Measurements from ENCODE around the gene SAXO1. TPM values are rescaled to one million over a fixed set of nuclear protein-coding genes. Genes with fewer than 3 reads are reported as not detected.

The SAXO1 gene, protein sequence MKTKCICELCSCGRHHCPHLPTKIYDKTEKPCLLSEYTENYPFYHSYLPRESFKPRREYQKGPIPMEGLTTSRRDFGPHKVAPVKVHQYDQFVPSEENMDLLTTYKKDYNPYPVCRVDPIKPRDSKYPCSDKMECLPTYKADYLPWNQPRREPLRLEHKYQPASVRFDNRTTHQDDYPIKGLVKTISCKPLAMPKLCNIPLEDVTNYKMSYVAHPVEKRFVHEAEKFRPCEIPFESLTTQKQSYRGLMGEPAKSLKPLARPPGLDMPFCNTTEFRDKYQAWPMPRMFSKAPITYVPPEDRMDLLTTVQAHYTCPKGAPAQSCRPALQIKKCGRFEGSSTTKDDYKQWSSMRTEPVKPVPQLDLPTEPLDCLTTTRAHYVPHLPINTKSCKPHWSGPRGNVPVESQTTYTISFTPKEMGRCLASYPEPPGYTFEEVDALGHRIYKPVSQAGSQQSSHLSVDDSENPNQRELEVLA
- polyA plus RNA-seq, result not detected in 2 replicates
- 0.24 TPM in 1 of 2 replicates, not detected in the other for polyA minus RNA-seq

DNA sequence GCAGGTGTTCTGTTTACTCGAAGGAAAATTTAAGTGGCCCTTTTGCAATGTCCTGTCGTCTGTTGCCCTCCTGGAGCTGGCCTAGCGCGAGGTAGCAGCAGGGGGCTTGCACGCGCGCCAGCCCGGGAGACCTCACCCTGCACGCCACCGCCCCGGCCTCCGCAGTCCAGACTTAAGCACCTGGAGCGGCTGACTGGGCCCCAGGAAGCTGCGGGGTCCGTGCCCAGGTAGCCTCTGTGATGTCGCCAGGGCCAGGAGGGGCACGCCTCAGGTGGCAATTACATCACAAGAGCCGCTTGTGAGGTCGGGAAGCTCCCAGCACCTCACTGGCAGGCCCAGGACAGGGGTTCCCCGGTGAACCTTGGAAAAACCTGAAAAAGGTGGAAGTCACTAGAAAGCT is at the start of gene SAXO1:
TSS of gene SAXO1 (minus strand) at position 195 of the 400 bp plus-strand sequence. CDS start 301 bp downstream, outside the sequence.
- H3K79me2 ChIP-seq (replicated peaks; ENCODE audit: insufficient read depth, low read length), result no peaks in the 10 kb centered on the region
- no peak within 1 kb of the TSS for H3K4me3 ChIP-seq (ENCODE audit: low read length)
- H3F3A ChIP-seq (ENCODE audit: insufficient read depth, low read length, poor library complexity, severe bottlenecking), result no peaks in the 10 kb centered on the region
- H2AFZ ChIP-seq (ENCODE audit: low read depth, low read length), result no peak within 1 kb of the TSS
- no peaks in the 10 kb centered on the region for H3K9me3 ChIP-seq (ENCODE audit: low read length)
- no peak within 1 kb of the TSS for H3K4me2 ChIP-seq (ENCODE audit: low read length)
- no peak within 1 kb of the TSS for H3K9ac ChIP-seq (ENCODE audit: low read length)
- no peaks in the 10 kb centered on the region for H3K27me3 ChIP-seq (ENCODE audit: insufficient read depth, low read depth, low read length)
- TF ChIP-seq EZH2 (IDR thresholded peaks at IDR 0.05; ENCODE audit: borderline replicate concordance, insufficient read depth, low read length, poor library complexity, severe bottlenecking), result no peak
- no peak for TF ChIP-seq SMC3 (conservative IDR thresholded peaks at IDR 0.05; ENCODE audit: poor library complexity)
- TF ChIP-seq TAF1 (IDR thresholded peaks at IDR 0.05; ENCODE audit: low read depth), result no peak
- TF ChIP-seq MXI1 (conservative IDR thresholded peaks at IDR 0.05; ENCODE audit: poor library complexity, severe bottlenecking), result no peak
- TF ChIP-seq EP300 (conservative IDR thresholded peaks at IDR 0.05; ENCODE audit: poor library complexity, severe bottlenecking), result no peak
- TF ChIP-seq POLR2AphosphoS5 (IDR thresholded peaks at IDR 0.05), result no peak
- TF ChIP-seq, protein P1, sequence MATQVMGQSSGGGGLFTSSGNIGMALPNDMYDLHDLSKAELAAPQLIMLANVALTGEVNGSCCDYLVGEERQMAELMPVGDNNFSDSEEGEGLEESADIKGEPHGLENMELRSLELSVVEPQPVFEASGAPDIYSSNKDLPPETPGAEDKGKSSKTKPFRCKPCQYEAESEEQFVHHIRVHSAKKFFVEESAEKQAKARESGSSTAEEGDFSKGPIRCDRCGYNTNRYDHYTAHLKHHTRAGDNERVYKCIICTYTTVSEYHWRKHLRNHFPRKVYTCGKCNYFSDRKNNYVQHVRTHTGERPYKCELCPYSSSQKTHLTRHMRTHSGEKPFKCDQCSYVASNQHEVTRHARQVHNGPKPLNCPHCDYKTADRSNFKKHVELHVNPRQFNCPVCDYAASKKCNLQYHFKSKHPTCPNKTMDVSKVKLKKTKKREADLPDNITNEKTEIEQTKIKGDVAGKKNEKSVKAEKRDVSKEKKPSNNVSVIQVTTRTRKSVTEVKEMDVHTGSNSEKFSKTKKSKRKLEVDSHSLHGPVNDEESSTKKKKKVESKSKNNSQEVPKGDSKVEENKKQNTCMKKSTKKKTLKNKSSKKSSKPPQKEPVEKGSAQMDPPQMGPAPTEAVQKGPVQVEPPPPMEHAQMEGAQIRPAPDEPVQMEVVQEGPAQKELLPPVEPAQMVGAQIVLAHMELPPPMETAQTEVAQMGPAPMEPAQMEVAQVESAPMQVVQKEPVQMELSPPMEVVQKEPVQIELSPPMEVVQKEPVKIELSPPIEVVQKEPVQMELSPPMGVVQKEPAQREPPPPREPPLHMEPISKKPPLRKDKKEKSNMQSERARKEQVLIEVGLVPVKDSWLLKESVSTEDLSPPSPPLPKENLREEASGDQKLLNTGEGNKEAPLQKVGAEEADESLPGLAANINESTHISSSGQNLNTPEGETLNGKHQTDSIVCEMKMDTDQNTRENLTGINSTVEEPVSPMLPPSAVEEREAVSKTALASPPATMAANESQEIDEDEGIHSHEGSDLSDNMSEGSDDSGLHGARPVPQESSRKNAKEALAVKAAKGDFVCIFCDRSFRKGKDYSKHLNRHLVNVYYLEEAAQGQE (IDR thresholded peaks at IDR 0.05; ENCODE audit: borderline replicate concordance), result no peak
- no peak for TF ChIP-seq RAD21 (conservative IDR thresholded peaks at IDR 0.05)
- TF ChIP-seq, protein P2, sequence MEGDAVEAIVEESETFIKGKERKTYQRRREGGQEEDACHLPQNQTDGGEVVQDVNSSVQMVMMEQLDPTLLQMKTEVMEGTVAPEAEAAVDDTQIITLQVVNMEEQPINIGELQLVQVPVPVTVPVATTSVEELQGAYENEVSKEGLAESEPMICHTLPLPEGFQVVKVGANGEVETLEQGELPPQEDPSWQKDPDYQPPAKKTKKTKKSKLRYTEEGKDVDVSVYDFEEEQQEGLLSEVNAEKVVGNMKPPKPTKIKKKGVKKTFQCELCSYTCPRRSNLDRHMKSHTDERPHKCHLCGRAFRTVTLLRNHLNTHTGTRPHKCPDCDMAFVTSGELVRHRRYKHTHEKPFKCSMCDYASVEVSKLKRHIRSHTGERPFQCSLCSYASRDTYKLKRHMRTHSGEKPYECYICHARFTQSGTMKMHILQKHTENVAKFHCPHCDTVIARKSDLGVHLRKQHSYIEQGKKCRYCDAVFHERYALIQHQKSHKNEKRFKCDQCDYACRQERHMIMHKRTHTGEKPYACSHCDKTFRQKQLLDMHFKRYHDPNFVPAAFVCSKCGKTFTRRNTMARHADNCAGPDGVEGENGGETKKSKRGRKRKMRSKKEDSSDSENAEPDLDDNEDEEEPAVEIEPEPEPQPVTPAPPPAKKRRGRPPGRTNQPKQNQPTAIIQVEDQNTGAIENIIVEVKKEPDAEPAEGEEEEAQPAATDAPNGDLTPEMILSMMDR (IDR thresholded peaks at IDR 0.05; ENCODE audit: poor library complexity, severe bottlenecking), result no peak
- no peaks in the 10 kb centered on the region for H3K9me2 ChIP-seq (ENCODE audit: insufficient read depth, low read length)
- no peak within 1 kb of the TSS for H3K27ac ChIP-seq (ENCODE audit: low read length)
- no peaks in the 10 kb centered on the region for H3K36me3 ChIP-seq (ENCODE audit: insufficient read depth, low read length)
- H4K20me1 ChIP-seq (ENCODE audit: insufficient read depth), result no peaks in the 10 kb centered on the region

DNA sequence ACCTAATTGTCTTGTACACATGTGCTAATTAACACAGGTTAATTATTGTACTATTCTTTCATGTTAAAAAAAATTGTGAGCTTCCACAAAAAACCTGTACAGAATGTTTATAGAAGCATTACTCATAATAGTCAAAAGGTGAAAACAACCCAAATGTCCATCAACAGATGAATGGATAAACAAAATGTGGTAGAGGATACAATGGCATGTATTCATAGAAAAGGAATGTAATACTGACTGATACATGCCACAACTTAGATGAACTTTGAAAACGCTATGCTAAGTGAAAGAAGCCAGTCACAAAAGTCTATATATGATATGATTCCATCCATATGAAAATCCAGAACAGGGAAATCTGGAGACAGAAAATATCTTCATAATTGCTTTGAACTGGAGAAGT is 41.8 kb upstream of the SAXO1 start:
- Histone ChIP-seq H3K27me3 (ENCODE audit: insufficient read depth, low read depth, low read length) (no peaks in the 10 kb centered on the region), H3K79me2 (replicated peaks; ENCODE audit: insufficient read depth, low read length) (no peaks in the 10 kb centered on the region), H3K9ac (ENCODE audit: low read length) (no peak overlapping the region), H3K4me3 (ENCODE audit: low read length) (no peak overlapping the region), H3K9me3 (ENCODE audit: low read length) (no peaks in the 10 kb centered on the region), H3K4me2 (ENCODE audit: low read length) (no peak overlapping the region), H4K20me1 (ENCODE audit: insufficient read depth) (no peaks in the 10 kb centered on the region), H3K36me3 (ENCODE audit: insufficient read depth, low read length) (peaks cover 9% of the 10 kb centered on the region), H3F3A (ENCODE audit: insufficient read depth, low read length, poor library complexity, severe bottlenecking) (no peaks in the 10 kb centered on the region), H2AFZ (ENCODE audit: low read depth, low read length) (no peak overlapping the region), H3K27ac (ENCODE audit: low read length) (no peak overlapping the region), H3K9me2 (ENCODE audit: insufficient read depth, low read length) (no peaks in the 10 kb centered on the region)
- no peak for TF ChIP-seq EZH2 (IDR thresholded peaks at IDR 0.05; ENCODE audit: borderline replicate concordance, insufficient read depth, low read length, poor library complexity, severe bottlenecking)
- no peak for TF ChIP-seq SMC3 (conservative IDR thresholded peaks at IDR 0.05; ENCODE audit: poor library complexity)
- TF ChIP-seq MXI1 (conservative IDR thresholded peaks at IDR 0.05; ENCODE audit: poor library complexity, severe bottlenecking), result no peak
- no peak for TF ChIP-seq RAD21 (conservative IDR thresholded peaks at IDR 0.05)
- no peak for TF ChIP-seq TAF1 (IDR thresholded peaks at IDR 0.05; ENCODE audit: low read depth)
- TF ChIP-seq EP300 (conservative IDR thresholded peaks at IDR 0.05; ENCODE audit: poor library complexity, severe bottlenecking), result no peak
- TF ChIP-seq, protein P2 (IDR thresholded peaks at IDR 0.05; ENCODE audit: poor library complexity, severe bottlenecking), result no peak
- TF ChIP-seq, protein P1 (IDR thresholded peaks at IDR 0.05; ENCODE audit: borderline replicate concordance), result no peak
- TF ChIP-seq POLR2AphosphoS5 (IDR thresholded peaks at IDR 0.05), result no peak

Data from neural cell (in vitro differentiated cells).